GM13977 (cell line): ENCODE measurements around the gene MT3.

ENCODE experiments used
- DNase-seq: peaks from one replicate; pipeline ENCODE4 v3.0.0; 2012; ENCODE audit warnings: low spot score
- CTCF ChIP-seq: IDR thresholded peaks from 2 replicates; pipeline ENCODE4 v1.5.1; 2012; ENCODE audit warnings: mild to moderate bottlenecking, control low read depth; ENCODE audit not compliant: insufficient read depth; ENCODE audit errors: extremely low read depth, missing control alignments
- in situ Hi-C: fragments of 300-500 bp; cut with MboI; formaldehyde crosslinking; loops from one replicate; pipeline ENCODE4 v1.12.0; 2022; ENCODE audit warnings: low sequenced_read_pairs, low pct_unique_long_range_greater_than_20kb, mixed read lengths, inconsistent platforms; ENCODE audit not compliant: unreplicated experiment

The MT3 gene

GRCh38 chr16:56623637-56624036 is 34.3 kb downstream of the MT3 start:
- in situ Hi-C loops, result no loop called here
- TF ChIP-seq CTCF, result no peak
- DNase-seq, result no peak

- in situ Hi-C loops, result no loop called here
- no peak for DNase-seq
- no peak for TF ChIP-seq CTCF
Observed at GRCh38 chr16:56625140-56625942, 36.0 kb downstream of the MT3 start, which contains the start of gene MT1E. TSS of gene MT1E (plus strand) at chr16:56625781. CDS start at chr16:56625852, 71 bp downstream.

GRCh38 chr16:56625943-56626654 is 36.8 kb downstream of the MT3 start:
- in situ Hi-C loops, result no loop called here
- TF ChIP-seq CTCF, result no peak
- DNase-seq, result no peak

GRCh38 chr16:56626685-56627084 is 37.4 kb downstream of the MT3 start:
- no peak for DNase-seq
- no peak for TF ChIP-seq CTCF
- in situ Hi-C loops, result no loop called here

- no peak for DNase-seq
- TF ChIP-seq CTCF, result no peak
- in situ Hi-C loops, result no loop called here
Observed at GRCh38 chr16:56628486-56629350, 39.4 kb downstream of the MT3 start.

- TF ChIP-seq CTCF, result no peak
- in situ Hi-C loops, result no loop called here
- DNase-seq, result no peak
Observed at GRCh38 chr16:56629531-56629930, 40.2 kb downstream of the MT3 start.
